LNCAP (cell line): ENCODE measurements around the gene OR7D2.

Experiments used
- CTCF ChIP-seq: fragments of 450-650 bp; IDR thresholded peaks from 2 replicates; pipeline ENCODE4 v1.5.1; 2017; ENCODE audit warnings: mild to moderate bottlenecking

OR7D2 gene

GRCh38 chr19:9165261-9165660 is 13.5 kb upstream of the OR7D2 start:
- TF ChIP-seq CTCF, result no peak

- TF ChIP-seq CTCF, result no peak
These were observed 11.9 kb upstream of the OR7D2 start for GRCh38 chr19:9166846-9167245.

GRCh38 chr19:9171393-9171991 is 7.3 kb upstream of the OR7D2 start:
- TF ChIP-seq CTCF, result no peak

- no peak for TF ChIP-seq CTCF
These were observed 3.5 kb upstream of the OR7D2 start for GRCh38 chr19:9175326-9175725.

- TF ChIP-seq CTCF, result no peak
These were observed 4.2 kb downstream of the OR7D2 start for GRCh38 chr19:9183000-9183399.

- no peak for TF ChIP-seq CTCF
These were observed 8.4 kb downstream of the OR7D2 start for GRCh38 chr19:9187191-9187590.

GRCh38 chr19:9189535-9189934 is 10.8 kb downstream of the OR7D2 start:
- no peak for TF ChIP-seq CTCF

GRCh38 chr19:9205501-9206113 is 26.8 kb downstream of the OR7D2 start:
- TF ChIP-seq CTCF, result peak; percentile 97
